Activated CD4-positive, alpha-beta T cell treated with anti-CD3 and anti-CD28 coated beads, Interleukin-2, Interleukin-4, amounts not matched to agents 100 ng/mL and 50 ng/mL, durations not matched to agents 16 hours and 8 hours (primary cell): ENCODE measurements around the gene HDAC8.
"Not testable (repeated sequence)": the region's sequence is repeated elsewhere in the genome, so short reads cannot be mapped to it uniquely, and the experiment has no call there.

Source experiments
- DNase-seq: peaks from one replicate; pipeline ENCODE4 v3.0.0-alpha.2; 2020; ENCODE audit warnings: low spot score

HDAC8 gene

GRCh38 chrX:72572248-72573157 lies at the start of gene HDAC8:
Gene HDAC8, minus strand, starts transcription at chrX:72572843. Its CDS starts 82 bp downstream, at chrX:72572761.
- peak; percentile 66 for DNase-seq

- peak; percentile 88 for DNase-seq
Measured at GRCh38 chrX:72621625-72622485, 49.2 kb upstream of the HDAC8 start.

GRCh38 chrX:72621163-72621562 lies 48.5 kb upstream of the HDAC8 start:
- DNase-seq, result peak; percentile 38

- DNase-seq, result peak; percentile 73
Measured at GRCh38 chrX:72620550-72621145, 48.0 kb upstream of the HDAC8 start.

GRCh38 chrX:72609313-72609712 lies 36.7 kb upstream of the HDAC8 start:
- DNase-seq, result no peak

- DNase-seq, result no peak
Measured at GRCh38 chrX:72604705-72605104, 32.1 kb upstream of the HDAC8 start.

- peak; percentile 9 for DNase-seq
Measured at GRCh38 chrX:72604112-72604511, 31.5 kb upstream of the HDAC8 start.

- DNase-seq, result not testable (repeated sequence)
Measured at GRCh38 chrX:72591038-72591437, 18.4 kb upstream of the HDAC8 start.

- no peak for DNase-seq
Measured at GRCh38 chrX:72584163-72584562, 11.5 kb upstream of the HDAC8 start.

- no peak for DNase-seq
Measured at GRCh38 chrX:72576141-72576894, 3.7 kb upstream of the HDAC8 start.

GRCh38 chrX:72573158-72573511 lies 492 bp upstream of the HDAC8 start:
- DNase-seq, result no peak

GRCh38 chrX:72569786-72570185 lies 2.9 kb downstream of the HDAC8 start:
- no peak for DNase-seq

GRCh38 chrX:72568406-72569092 lies 4.1 kb downstream of the HDAC8 start:
- DNase-seq, result no peak

- DNase-seq, result no peak
Measured at GRCh38 chrX:72566448-72566847, 6.2 kb downstream of the HDAC8 start.

- DNase-seq, result not testable (repeated sequence)
Measured at GRCh38 chrX:72559655-72560054, 13.0 kb downstream of the HDAC8 start.

GRCh38 chrX:72554448-72555140 lies 18.0 kb downstream of the HDAC8 start:
- DNase-seq, result no peak

GRCh38 chrX:72552443-72552842 lies 20.2 kb downstream of the HDAC8 start:
- not testable (repeated sequence) for DNase-seq

- no peak for DNase-seq
Measured at GRCh38 chrX:72545990-72546389, 26.7 kb downstream of the HDAC8 start.

GRCh38 chrX:72540318-72540717 lies 32.3 kb downstream of the HDAC8 start:
- no peak for DNase-seq

GRCh38 chrX:72539822-72540221 lies 32.8 kb downstream of the HDAC8 start:
- DNase-seq, result no peak

- no peak for DNase-seq
Measured at GRCh38 chrX:72536542-72536941, 36.1 kb downstream of the HDAC8 start.
